A549 treated with AZD2906 at 1 μM for 4 hours (cell line): ENCODE measurements around the gene MTMR4. TPM values are rescaled to one million over a fixed set of nuclear protein-coding genes. Genes with fewer than 3 reads are reported as not detected.

Experiments used
- total RNA-seq: library from RNA; stranded (reverse); fragments of 200-300 nt; extraction: Qiagen RNA extraction; gene quantifications from 5 replicates; pipeline ENCODE4 v1.2.3, GENCODE V29; 2022

The MTMR4 gene
- total RNA-seq = 8.4 to 11.0 TPM (median 9.2 TPM) in 5 replicates

DNA sequence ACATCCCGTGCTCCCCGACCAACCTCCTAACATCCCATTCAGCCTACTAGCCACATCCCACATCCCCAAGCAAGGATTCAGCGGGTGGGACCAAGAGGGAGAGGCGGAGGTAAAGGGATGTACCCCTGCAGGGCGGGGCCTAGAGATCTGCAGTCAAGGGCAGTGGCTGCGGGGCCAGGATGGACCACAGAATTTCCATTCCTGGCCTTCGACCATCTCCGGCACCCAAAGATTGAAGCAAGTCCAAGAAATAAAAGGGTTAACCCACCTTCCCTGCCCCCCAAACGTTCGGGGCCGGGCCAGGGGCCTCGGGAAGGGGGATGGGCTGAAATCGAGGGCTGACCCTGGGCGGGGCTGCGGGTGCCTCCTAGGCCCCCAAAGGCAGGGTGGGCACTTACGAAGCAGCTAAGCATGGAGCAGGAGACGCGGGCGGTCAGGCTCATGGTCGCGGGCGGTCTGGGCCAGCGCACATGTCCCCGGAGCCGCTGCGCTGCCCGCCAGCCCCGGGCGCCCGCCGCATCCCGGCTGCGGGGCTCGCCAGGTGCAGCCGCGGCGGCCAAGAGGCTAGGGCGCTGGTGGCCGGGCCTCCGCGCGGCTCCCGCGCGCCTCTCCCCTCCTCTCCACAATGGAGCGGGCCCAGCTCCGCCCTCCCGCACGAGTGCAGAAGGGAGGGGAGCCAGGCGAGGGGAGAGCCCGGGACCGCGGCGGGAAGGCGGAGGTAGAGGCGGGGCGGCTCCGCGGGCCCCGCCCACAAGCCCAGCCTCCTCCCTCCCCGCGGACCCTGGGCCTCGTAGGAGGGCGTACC lies at the start of gene MTMR4:
TSS of gene MTMR4 (minus strand) at position 674 of the 805 bp plus-strand sequence. CDS start at position 443, 231 bp downstream.

DNA sequence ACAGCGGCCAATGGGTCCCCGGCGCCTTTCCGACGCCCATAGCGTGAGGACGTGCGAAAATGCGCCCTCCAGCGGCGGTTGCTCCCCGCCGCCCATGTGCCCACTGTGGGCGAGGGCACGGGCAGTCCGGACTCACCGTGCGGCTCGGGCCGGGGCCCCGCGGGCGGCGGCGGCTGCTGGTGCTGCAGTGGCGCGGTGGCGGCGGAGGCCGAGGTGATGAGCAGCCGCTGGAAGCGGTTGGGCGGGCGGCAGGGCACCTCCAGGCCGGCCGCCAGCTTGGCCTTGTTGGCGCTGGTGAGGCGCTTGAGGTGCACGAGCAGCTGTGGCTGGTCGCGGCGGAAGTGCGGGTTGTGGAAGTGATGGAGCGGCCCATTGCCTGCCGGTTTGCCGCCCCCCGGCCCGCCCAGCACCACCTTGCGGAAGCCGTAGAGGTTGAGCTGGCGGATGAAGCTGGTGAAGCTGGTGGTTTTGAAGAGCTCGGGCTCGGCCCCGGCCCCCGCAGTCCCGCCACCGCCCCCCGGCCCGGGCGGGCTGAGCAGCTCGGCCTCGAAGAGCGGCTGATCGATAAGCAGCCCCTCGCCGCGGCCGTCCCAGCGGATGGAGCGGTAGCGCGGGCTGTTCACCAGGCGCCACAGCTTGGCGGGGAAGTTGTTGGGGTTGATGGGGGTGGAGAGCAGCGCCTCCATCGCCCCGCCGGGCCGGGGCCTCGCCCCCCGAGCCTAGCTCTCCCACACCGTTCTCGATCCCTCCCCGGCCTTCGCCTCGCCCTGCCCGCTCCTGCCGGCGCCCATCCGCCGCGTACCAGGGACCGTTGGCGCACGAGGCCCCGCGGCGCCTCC lies 26.6 kb downstream of the MTMR4 start, which contains the start of gene HSF5:
TSS of gene HSF5 (minus strand) at position 820 of the 839 bp plus-strand sequence. CDS start at position 686, 134 bp downstream.

Other genes starting within 250 kb of the MTMR4 start
- not detected in 5 replicates for gene MPO, start 233.7 kb downstream of the MTMR4 start, total RNA-seq
- gene TSPOAP1, start 185.8 kb downstream of the MTMR4 start, total RNA-seq = not detected in 5 replicates
- gene SUPT4H1, start 162.4 kb downstream of the MTMR4 start, total RNA-seq = 99.0 to 159 TPM (median 146 TPM) in 5 replicates
- gene RNF43, start 97.1 kb downstream of the MTMR4 start, total RNA-seq = 0.26 to 0.45 TPM (median 0.34 TPM) in 5 replicates
- not detected in 5 replicates for gene HSF5, start 26.2 kb downstream of the MTMR4 start, total RNA-seq
- 0.22 to 0.33 TPM (median 0.32 TPM) in 5 replicates for gene TEX14, start 177.4 kb upstream of the MTMR4 start, total RNA-seq
- gene RAD51C, start 178.0 kb upstream of the MTMR4 start, total RNA-seq = 49.3 to 57.2 TPM (median 55.8 TPM) in 5 replicates
- gene PPM1E, start 241.2 kb upstream of the MTMR4 start, total RNA-seq = 0.02 to 0.06 TPM (median 0.05 TPM) in 5 replicates